GM12864 (cell line): ENCODE data around the gene CRY2.

Experiments used
- DNase-seq: peaks from one replicate; pipeline ENCODE4 v3.0.0-alpha.2; 2011; ENCODE audit warnings: low read depth
- H3K4me3 ChIP-seq: 2 replicates; pipeline ENCODE4 v1.5.1; 2011; ENCODE audit warnings: mild to moderate bottlenecking, low read depth, low read length, control low read depth
- CTCF ChIP-seq: IDR thresholded peaks from 2 replicates; pipeline ENCODE4 v1.5.1; 2011; ENCODE audit warnings: low read depth, mild to moderate bottlenecking, moderate library complexity, low read length, control low read depth, inconsistent platforms; ENCODE audit errors: missing control alignments

CRY2 gene

DNA sequence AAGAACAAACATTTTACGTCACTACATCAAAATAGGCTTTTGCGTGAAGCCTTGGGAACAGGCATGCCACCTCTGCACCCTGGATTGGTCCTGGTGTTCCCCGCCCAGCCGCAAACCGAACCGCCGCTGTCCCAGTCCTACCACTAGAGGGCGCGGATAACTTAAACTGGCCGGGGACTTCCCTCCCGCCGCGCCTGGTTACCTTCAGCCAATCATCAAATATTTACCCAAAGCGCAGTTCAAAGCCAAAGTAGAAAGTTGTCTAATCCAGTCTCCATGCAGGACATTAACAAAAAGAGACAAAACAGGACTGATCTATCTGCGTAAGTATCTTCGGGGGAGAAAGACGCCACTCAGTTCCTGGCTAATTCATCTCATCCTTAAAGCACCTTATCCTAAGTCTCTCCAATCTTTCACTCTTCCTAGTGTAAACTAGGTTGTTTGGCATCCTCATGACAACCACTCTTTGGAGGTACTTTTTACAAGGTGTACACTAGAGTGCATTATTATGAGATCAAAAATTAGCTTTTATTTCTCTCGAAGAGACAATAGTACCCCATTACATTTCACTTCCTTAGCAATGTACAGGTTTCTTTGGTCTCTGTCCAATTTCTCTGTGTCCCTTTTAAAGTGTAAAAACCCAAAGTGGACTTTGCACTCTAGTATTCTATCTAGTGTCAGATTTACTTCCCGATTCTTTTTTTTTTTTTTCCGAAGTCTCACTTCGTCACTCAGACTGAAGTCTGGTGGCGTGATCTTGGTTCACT lies 3.9 kb upstream of the CRY2 start:
- peak; percentile 89 for TF ChIP-seq CTCF
- DNase-seq: peak; percentile 43
- H3K4me3 ChIP-seq: no peak overlapping the region

DNA sequence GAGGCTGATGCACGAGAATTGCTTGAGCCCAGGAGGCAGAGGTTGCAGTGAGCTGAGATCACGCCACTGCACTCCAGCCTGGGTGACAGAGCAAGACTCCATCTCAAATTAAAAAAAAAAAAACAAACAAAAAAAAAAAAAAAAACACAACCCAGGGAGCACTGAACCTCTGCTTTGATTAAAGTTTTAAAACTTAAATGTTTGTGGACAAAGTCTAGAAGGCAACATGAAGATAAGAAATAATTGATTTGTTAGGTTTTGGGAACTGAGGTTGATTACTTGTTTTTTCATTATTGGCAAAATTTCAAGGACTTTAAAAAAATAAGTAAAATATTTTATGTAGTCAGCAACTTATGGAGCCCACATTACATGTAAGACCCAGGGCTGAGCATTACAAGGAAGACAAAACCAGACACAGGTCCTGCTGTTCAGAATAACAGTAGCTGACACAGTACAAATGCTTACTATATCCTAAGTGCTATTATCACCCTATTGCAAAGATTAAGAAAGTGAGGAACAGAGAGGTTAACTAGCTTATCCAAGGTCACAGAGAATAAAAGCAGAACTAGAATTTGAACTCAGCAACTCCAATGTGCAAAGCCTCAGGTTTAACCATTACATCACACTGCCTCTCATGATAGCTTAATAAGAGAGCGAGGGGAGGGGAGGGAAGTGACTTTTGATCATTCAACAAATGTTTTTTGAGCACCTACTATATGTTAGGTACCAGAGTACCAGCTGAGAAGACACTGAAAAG lies 2.3 kb upstream of the CRY2 start:
- no peak for DNase-seq
- no peak overlapping the region for H3K4me3 ChIP-seq
- TF ChIP-seq CTCF: no peak

DNA sequence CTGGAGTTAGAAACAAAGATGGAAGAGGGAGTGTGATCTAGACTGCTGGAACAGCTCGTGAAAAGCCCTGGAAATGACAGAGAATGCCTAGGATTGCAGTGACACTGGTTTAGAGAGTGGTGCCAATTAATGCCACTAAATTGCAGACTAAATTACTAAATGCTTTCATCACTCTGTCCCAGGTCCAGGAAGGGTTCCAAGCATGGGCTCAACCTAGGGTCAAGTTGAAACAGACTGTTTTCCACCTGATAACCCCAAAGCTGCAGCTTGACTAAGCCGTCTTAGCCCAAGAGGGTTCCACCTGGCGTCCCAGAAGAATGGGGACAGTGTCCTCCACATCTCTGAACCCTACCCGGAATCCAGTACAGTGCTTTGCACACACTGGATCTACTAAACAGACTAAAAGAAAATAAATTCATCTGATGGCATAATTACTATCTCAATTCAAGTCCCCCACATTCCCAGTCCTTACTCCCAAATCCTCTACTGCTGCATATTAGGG lies 1.1 kb upstream of the CRY2 start:
- H3K4me3 ChIP-seq: no peak overlapping the region; the same call in 1 of the 2 replicates
- DNase-seq: no peak
- TF ChIP-seq CTCF: no peak

GRCh38 chr11:45847911-45848316 lies 639 bp downstream of the CRY2 start:
- no peak for DNase-seq
- peak; percentile 30 for TF ChIP-seq CTCF
- peak overlapping the region; percentile 76 for H3K4me3 ChIP-seq

GRCh38 chr11:45848654-45849081 lies 1.4 kb downstream of the CRY2 start:
- no peak for DNase-seq
- no peak overlapping the region; the same call in 1 of the 2 replicates for H3K4me3 ChIP-seq
- no peak for TF ChIP-seq CTCF

GRCh38 chr11:45850446-45850845 lies 3.2 kb downstream of the CRY2 start:
- no peak for DNase-seq
- TF ChIP-seq CTCF: no peak
- H3K4me3 ChIP-seq: no peak overlapping the region

DNA sequence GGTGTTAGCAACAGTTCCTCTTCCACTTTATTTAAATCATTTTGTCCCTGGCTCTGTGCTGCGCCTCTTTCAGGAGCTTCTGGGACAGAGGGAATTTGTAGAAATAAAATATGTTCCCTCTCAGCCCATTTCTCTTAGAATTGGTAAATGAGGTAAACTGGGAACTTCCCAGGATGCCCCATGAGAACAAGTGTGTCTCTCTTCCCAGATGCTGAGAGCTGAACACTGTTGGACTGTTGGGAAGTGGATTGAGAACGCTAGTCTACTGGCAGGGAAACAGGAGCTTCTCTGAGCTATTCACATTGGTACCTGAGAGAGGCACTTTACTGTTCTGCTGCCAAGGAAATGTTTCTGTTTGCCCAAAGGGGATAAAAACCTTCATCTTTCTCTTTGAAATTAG lies 4.0 kb downstream of the CRY2 start:
- H3K4me3 ChIP-seq: no peak overlapping the region
- TF ChIP-seq CTCF: no peak
- DNase-seq: no peak
